ENCODE results near the gene EFTUD2. TPM values are rescaled to one million over a fixed set of nuclear protein-coding genes. Genes with fewer than 3 reads are reported as not detected.

Gene EFTUD2
- total and polyA plus RNA-seq, 2 donors (not counting 1 experiment from before 2014, with no cell fraction given), result 43.2 to 133 TPM

- no peaks in the 10 kb centered on the region for H3K9me3 Mint-ChIP-seq (ENCODE audit: insufficient read depth)
- ChIA-PET CTCF (no interaction called here), POLR2A (no interaction called here)
- DNase-seq, result no peak
- no peak overlapping the region for H3K4me2 ChIP-seq (replicated peaks; ENCODE audit: low read depth, low read length, poor library complexity, severe bottlenecking)
- no peak for TF ChIP-seq CTCF (IDR thresholded peaks at IDR 0.05)
- TF ChIP-seq EZH2 (IDR thresholded peaks at IDR 0.05; ENCODE audit: borderline replicate concordance, insufficient read depth, low read depth, low read length, poor library complexity, severe bottlenecking), result no peak
- intact Hi-C loops (cut with micrococcal nuclease), result no loop called here
- no peaks in the 10 kb centered on the region for H3K4me1 ChIP-seq (ENCODE audit: control insufficient read depth in 2 of 2, insufficient read depth in 2 of 2, low read length in 2 of 2)
- H3K4me3 ChIP-seq (ENCODE audit: control extremely low read depth in 1 of 5, extremely low read depth in 1 of 5, insufficient read depth in 1 of 5, low read depth in 2 of 5, low read length in 4 of 5), result no peak overlapping the region
- no peaks in the 10 kb centered on the region for H3K9me3 ChIP-seq (ENCODE audit: control extremely low read depth in 1 of 3, control insufficient read depth in 2 of 3, insufficient read depth in 1 of 3, low read length in 2 of 3)
- H3K27me3 Mint-ChIP-seq, result no peaks in the 10 kb centered on the region
- no peaks in the 10 kb centered on the region for H3K4me1 Mint-ChIP-seq
- H3K27me3 ChIP-seq (replicated peaks in 1 of 4; ENCODE audit: control extremely low read depth in 1 of 4, control insufficient read depth in 3 of 4, insufficient read depth in 4 of 4, low read length in 3 of 4), result no peaks in the 10 kb centered on the region
- no peak overlapping the region for H3K27ac Mint-ChIP-seq
- H4K20me1 ChIP-seq (ENCODE audit: control insufficient read depth, insufficient read depth, low read length, poor library complexity, severe bottlenecking), result no peaks in the 10 kb centered on the region
- H2AFZ ChIP-seq (ENCODE audit: insufficient read depth, low read depth, low read length, poor library complexity, severe bottlenecking), result no peak overlapping the region
- ATAC-seq (ENCODE audit: low read depth), result no peak
- H3K36me3 ChIP-seq (replicated peaks in 1 of 2; ENCODE audit: control extremely low read depth in 1 of 2, control insufficient read depth in 1 of 2, extremely low read depth in 1 of 2, insufficient read depth in 2 of 2, low read length in 1 of 2), result no peaks in the 10 kb centered on the region
- no peak overlapping the region for H3K9ac ChIP-seq (ENCODE audit: low read length)
- H3K79me2 ChIP-seq (ENCODE audit: control insufficient read depth, insufficient read depth, low read length), result no peaks in the 10 kb centered on the region
- no peak overlapping the region for H3K4me3 Mint-ChIP-seq
- no peak overlapping the region for H3K27ac ChIP-seq (ENCODE audit: low read length in 2 of 2)
- 94% methylated on average over 14 of the region's 15 CpGs for WGBS (ENCODE audit: insufficient coverage)
Observed at GRCh38 chr17:44928136-44928535, 28.9 kb upstream of the EFTUD2 start.

- Histone ChIP-seq H3K36me3 (replicated peaks in 1 of 2; ENCODE audit: control extremely low read depth in 1 of 2, control insufficient read depth in 1 of 2, extremely low read depth in 1 of 2, insufficient read depth in 2 of 2, low read length in 1 of 2) (no peaks in the 10 kb centered on the region), H3K27ac (ENCODE audit: low read length in 2 of 2) (no peak overlapping the region), H3K79me2 (ENCODE audit: control insufficient read depth, insufficient read depth, low read length) (no peaks in the 10 kb centered on the region), H4K20me1 (ENCODE audit: control insufficient read depth, insufficient read depth, low read length, poor library complexity, severe bottlenecking) (no peaks in the 10 kb centered on the region), H3K9ac (ENCODE audit: low read length) (no peak overlapping the region), H3K4me2 (replicated peaks; ENCODE audit: low read depth, low read length, poor library complexity, severe bottlenecking) (no peak overlapping the region), H3K9me3 (ENCODE audit: control extremely low read depth in 1 of 3, control insufficient read depth in 2 of 3, insufficient read depth in 1 of 3, low read length in 2 of 3) (no peaks in the 10 kb centered on the region), H3K27me3 (replicated peaks in 1 of 4; ENCODE audit: control extremely low read depth in 1 of 4, control insufficient read depth in 3 of 4, insufficient read depth in 4 of 4, low read length in 3 of 4) (no peaks in the 10 kb centered on the region), H3K4me1 (ENCODE audit: control insufficient read depth in 2 of 2, insufficient read depth in 2 of 2, low read length in 2 of 2) (no peaks in the 10 kb centered on the region), H3K4me3 (ENCODE audit: control extremely low read depth in 1 of 5, extremely low read depth in 1 of 5, insufficient read depth in 1 of 5, low read depth in 2 of 5, low read length in 4 of 5) (no peak overlapping the region), H2AFZ (ENCODE audit: insufficient read depth, low read depth, low read length, poor library complexity, severe bottlenecking) (no peak overlapping the region)
- intact Hi-C loops (cut with micrococcal nuclease), result no loop called here
- ChIA-PET POLR2A (no interaction called here), CTCF (no interaction called here)
- Mint-ChIP-seq H3K27ac (no peak overlapping the region), H3K4me3 (no peak overlapping the region), H3K27me3 (no peaks in the 10 kb centered on the region), H3K4me1 (no peaks in the 10 kb centered on the region), H3K9me3 (ENCODE audit: insufficient read depth) (no peaks in the 10 kb centered on the region)
- DNase-seq (no peak), ATAC-seq (ENCODE audit: low read depth) (no peak)
- no peak for TF ChIP-seq EZH2 (IDR thresholded peaks at IDR 0.05; ENCODE audit: borderline replicate concordance, insufficient read depth, low read depth, low read length, poor library complexity, severe bottlenecking)
- TF ChIP-seq CTCF (IDR thresholded peaks at IDR 0.05), result no peak
- 93% methylated on average over 3 of the region's 3 CpGs for WGBS (ENCODE audit: insufficient coverage)
Observed at GRCh38 chr17:44927696-44928095, 28.5 kb upstream of the EFTUD2 start.

Data from B cell (primary cell).